AG04449 (cell line): ENCODE measurements around the gene ANXA6.

ENCODE experiments used
- CTCF ChIA-PET: fragments of 350-600 bp; formaldehyde crosslinking; extraction: SDS; loops from one replicate; lab custom pipeline; 2021; ENCODE audit warnings: antibody characterized with exemption; lab: Yijun Ruan, JAX
- POLR2A ChIA-PET: fragments of 400-600, 350-600 bp; formaldehyde crosslinking; extraction: SDS; loops from one replicate; lab custom pipeline; 2020; ENCODE audit warnings: antibody characterized with exemption, inconsistent platforms; lab: Yijun Ruan, JAX
- DNase-seq: peaks from one replicate; pipeline ENCODE4 v3.0.0-alpha.2; 2010; ENCODE audit warnings: low read depth, low spot score
- H3K4me3 ChIP-seq: 2 replicates; pipeline ENCODE4 v1.5.1; 2011; ENCODE audit warnings: low read depth, mild to moderate bottlenecking, control low read depth, low read length
- TF ChIP-seq, protein P1 (sequence below): IDR thresholded peaks from one replicate; pipeline ENCODE4 v1.5.1; 2011; ENCODE audit warnings: mild to moderate bottlenecking, moderate library complexity, low read length, control low read depth, inconsistent platforms; ENCODE audit not compliant: insufficient read depth; ENCODE audit errors: missing control alignments

The ANXA6 gene

DNA sequence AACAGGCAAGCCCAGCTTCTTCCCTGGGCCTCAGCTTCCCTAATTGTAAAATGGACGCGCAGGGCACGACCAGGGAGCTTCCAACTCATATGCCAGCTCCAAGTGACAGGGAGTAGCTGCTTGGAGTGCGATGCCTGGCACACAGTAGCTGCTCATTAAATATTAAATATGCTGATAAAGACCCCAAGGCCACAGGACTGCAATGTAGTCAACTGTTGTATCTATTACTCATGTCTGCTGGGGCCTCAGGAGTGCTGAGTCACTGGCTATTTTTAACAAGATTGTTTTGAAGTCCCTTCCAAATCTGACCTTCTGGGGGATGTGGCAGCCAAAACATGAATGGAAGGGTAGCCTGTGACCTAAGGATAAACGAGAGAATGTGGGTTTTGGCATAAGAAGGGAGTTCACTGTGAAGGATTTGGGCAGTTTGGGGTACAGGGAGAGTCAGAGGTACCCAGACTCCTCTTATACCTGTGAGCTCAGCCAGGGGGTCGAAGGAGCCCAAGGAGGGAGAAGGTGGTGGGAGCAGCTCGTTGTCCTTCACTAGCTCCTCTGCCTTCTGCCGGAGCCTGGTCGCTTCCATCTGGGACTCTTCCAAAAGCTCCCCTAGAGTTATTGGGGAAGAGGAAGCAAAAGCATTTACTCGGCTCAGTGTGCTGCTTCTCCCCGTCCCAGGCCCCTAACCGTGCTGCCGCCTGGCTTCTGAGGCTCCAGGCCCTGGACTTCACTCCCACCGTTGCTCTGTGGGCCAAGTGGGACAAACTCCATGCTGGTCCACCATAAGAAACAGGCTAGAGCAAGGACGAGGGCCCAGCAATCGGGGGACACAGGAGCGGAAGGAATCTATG lies 94.2 kb downstream of the ANXA6 start:
- ChIA-PET CTCF (interaction anchor here (1.7 to 27.5 kb wide), 4 partner anchors 9 to 52 kb away, joined by 6 to 1128 read pairs (median 164); no protein-coding TSS in a partner anchor), POLR2A (interaction anchor here (0.6 to 1.1 kb wide), 4 partner anchors 9 to 159 kb away, joined by 3 to 4 read pairs (median 4); partner anchors contain the start of gene ZNF300)
- H3K4me3 ChIP-seq = no peak overlapping the region
- no peak for DNase-seq
- TF ChIP-seq, protein P1, sequence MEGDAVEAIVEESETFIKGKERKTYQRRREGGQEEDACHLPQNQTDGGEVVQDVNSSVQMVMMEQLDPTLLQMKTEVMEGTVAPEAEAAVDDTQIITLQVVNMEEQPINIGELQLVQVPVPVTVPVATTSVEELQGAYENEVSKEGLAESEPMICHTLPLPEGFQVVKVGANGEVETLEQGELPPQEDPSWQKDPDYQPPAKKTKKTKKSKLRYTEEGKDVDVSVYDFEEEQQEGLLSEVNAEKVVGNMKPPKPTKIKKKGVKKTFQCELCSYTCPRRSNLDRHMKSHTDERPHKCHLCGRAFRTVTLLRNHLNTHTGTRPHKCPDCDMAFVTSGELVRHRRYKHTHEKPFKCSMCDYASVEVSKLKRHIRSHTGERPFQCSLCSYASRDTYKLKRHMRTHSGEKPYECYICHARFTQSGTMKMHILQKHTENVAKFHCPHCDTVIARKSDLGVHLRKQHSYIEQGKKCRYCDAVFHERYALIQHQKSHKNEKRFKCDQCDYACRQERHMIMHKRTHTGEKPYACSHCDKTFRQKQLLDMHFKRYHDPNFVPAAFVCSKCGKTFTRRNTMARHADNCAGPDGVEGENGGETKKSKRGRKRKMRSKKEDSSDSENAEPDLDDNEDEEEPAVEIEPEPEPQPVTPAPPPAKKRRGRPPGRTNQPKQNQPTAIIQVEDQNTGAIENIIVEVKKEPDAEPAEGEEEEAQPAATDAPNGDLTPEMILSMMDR = no peak

DNA sequence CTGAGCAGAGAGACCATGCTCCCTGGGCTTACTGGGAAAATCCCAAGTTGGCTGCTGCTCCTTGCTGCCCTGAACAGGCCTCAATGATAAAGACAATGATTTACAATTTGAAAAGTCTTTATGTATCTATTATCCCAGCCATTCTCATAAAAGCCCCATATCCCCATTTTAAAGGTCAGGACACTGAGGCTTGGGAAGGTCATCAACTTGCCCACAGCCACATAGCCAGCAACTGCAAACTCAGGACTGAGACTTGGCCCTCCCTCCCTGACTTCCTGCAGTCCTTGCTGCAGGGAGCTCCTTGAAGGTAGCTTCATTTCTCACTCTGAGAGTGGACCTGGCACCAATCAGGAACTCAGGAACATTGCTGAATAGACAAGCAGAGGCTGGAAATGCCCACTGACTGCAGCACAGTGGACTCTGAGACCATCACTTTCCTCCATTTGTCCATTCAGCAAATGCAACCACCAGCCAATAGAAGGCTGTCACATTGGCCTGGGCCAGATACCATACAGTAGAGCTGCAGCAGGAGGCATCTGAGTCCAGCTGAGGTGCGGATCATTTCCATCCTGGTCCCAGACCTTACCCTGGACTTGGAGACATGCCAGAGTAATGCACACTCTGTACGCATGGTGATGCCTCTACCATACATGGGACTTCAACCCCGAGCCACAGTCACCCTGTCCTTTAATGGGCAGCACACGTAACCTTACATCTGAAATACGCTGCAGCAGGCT lies 95.0 kb downstream of the ANXA6 start:
- ChIA-PET CTCF (interaction anchor here (1.7 to 27.5 kb wide), 4 partner anchors 10 to 53 kb away, joined by 6 to 1128 read pairs (median 164); no protein-coding TSS in a partner anchor), POLR2A (interaction anchor here (0.6 to 1.1 kb wide), 3 partner anchors 10 to 31 kb away, joined by 3 to 4 read pairs (median 3); no protein-coding TSS in a partner anchor)
- TF ChIP-seq, protein P1 = no peak

DNA sequence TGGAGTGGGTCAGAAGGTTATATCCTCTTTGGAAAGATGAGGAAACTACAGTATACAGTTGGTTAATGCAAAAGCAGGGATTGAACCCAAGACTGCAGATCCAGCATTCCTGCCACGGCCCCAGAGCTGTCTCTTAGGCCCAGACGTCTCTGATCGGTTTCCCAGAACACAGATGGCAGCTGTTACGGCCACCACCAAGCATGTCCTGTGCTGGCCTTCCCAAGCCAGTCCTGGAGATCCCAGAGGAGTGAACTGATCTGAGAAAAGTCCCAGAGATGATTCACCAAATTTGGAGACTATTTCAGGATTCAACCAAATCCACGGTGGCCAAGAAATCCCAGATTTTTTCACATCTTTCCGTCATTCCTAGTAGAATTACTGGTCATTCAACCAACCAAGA lies 96.8 kb downstream of the ANXA6 start:
- DNase-seq = no peak
- TF ChIP-seq, protein P1 = no peak
- ChIA-PET POLR2A (no interaction called here), CTCF (interaction anchor here (1.0 to 27.5 kb wide), 4 partner anchors 9 to 55 kb away, joined by 3 to 1128 read pairs (median 164); no protein-coding TSS in a partner anchor)
- H3K4me3 ChIP-seq = no peak overlapping the region

More for the DNA sequence above, 95.0 kb downstream of the ANXA6 start:
- H3K4me3 ChIP-seq = no peak overlapping the region
- no peak for DNase-seq

DNA sequence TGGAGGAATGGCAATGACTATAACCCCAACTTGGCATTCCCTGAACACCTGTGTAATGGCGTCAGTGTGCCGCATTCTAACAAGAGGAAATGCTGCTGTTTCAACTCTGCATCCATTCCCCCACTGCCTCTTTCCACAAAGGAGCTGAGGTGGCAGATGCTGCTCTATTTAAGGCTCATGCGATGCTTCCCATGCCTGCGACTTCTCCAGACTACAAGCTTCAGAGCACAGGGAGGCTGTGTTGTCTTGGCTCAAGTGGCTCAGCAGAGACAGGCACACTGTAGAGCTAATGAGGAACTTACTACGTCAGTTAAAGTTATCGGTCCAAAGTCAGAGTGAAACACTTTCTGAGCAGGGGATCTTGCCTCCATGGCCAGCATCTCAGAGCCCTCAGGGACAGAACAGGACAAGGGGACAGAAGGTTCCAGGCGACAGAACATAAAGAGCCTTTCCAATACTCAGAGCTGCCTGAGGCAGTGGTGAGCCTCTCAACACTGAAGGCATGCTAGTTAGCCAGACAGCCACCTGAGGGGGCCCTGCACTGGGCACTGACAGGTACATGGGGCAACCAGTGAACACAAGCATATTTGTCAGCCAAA lies 98.6 kb downstream of the ANXA6 start:
- TF ChIP-seq, protein P1 = no peak
- ChIA-PET CTCF (interaction anchor here (1.1 to 27.5 kb wide), 5 partner anchors 8 to 104 kb away, joined by 4 to 1128 read pairs (median 8); no protein-coding TSS in a partner anchor), POLR2A (no interaction called here)
- H3K4me3 ChIP-seq = no peak overlapping the region
- no peak for DNase-seq

DNA sequence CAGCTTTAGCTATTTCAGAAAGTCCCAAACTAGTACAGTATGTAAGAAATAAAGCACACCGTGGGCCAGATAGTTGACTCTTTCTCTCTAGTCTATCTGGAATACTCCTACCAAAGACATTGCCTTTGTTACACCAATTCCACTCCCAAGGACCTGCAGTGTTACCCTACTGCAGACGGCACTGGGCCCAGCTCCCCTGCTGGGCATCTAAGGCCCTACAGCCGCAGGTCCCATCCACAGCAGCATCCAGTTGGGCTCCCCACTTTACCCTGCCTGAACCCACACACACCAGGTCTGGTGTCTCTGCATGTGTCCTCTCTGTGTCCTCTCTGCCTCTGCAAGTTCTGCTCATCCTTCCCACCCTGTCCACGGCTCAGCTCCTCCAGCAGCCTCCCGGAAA lies 99.3 kb downstream of the ANXA6 start:
- ChIA-PET CTCF (interaction anchor here (1.1 to 27.5 kb wide), 5 partner anchors 7 to 105 kb away, joined by 4 to 1128 read pairs (median 8); no protein-coding TSS in a partner anchor), POLR2A (no interaction called here)
- no peak for DNase-seq
- TF ChIP-seq, protein P1 = peak; percentile 6
- no peak overlapping the region for H3K4me3 ChIP-seq
